CD4-positive, alpha-beta memory T cell (primary cell): ENCODE measurements around the gene RFLNA. TPM values are rescaled to one million over a fixed set of nuclear protein-coding genes. Genes with fewer than 3 reads are reported as not detected.
A peak's percentile ranks its signal among the peaks of the same experiment; 100 is the strongest.

ENCODE experiments used
- CTCF ChIA-PET: fragments of 350-600 bp; sonication (Branson Sonifier 250); formaldehyde crosslinking; loops from one replicate; lab custom pipeline; 2021; ENCODE audit warnings: inconsistent platforms; ENCODE audit not compliant: partially characterized antibody; lab: Charles Lee
- POLR2A ChIA-PET: fragments of 350-600 bp; sonication (Branson Sonifier 250); formaldehyde crosslinking; loops from one replicate; lab custom pipeline; 2021; ENCODE audit not compliant: partially characterized antibody; lab: Charles Lee
- DNase-seq, 5 donors: peaks; one replicate each; pipeline versions ENCODE4 v3.0.0 to v3.0.0-alpha.2; 2020 to 2022; ENCODE audit warnings: mixed read lengths in 1 of 5
- H3K27ac ChIP-seq: one replicate; pipeline ENCODE4 v1.7.0; 2013; ENCODE audit warnings: low read depth, low read length
- H3K27me3 ChIP-seq: 2 replicates; pipeline ENCODE4 v1.7.0; 2013; ENCODE audit warnings: mild to moderate bottlenecking, low read length, moderate library complexity; ENCODE audit not compliant: insufficient read depth
- H3K36me3 ChIP-seq: 2 replicates; pipeline ENCODE4 v1.7.0; 2013; ENCODE audit warnings: mild to moderate bottlenecking, low read length, moderate library complexity; ENCODE audit not compliant: insufficient read depth
- H3K4me1 ChIP-seq: 2 replicates; pipeline ENCODE4 v1.7.0; 2013; ENCODE audit warnings: mild to moderate bottlenecking, low read length, moderate library complexity; ENCODE audit not compliant: insufficient read depth
- H3K4me3 ChIP-seq, 2 donors: one replicate each; pipeline ENCODE4 v1.7.0; 2013; ENCODE audit warnings: low read length in 2 of 2, mild to moderate bottlenecking in 1 of 2
- H3K9me3 ChIP-seq, 2 donors: one replicate each; pipeline ENCODE4 v1.7.0; 2013; ENCODE audit warnings: low read length in 2 of 2, control low read depth in 1 of 2; ENCODE audit not compliant: control insufficient read depth in 1 of 2
- H3K27ac Mint-ChIP-seq, 7 donors: one replicate each; pipeline ENCODE4 v1.8.0; 2020 to 2021; ENCODE audit warnings: mixed read lengths in 7 of 7, mild to moderate bottlenecking in 6 of 7, inconsistent platforms in 3 of 7, moderate library complexity in 3 of 7
- H3K27me3 Mint-ChIP-seq, 2 donors: one replicate each; pipeline ENCODE4 v1.8.0; 2020 to 2021; ENCODE audit warnings: mixed read lengths in 2 of 2
- H3K36me3 Mint-ChIP-seq, 2 donors: one replicate each; pipeline ENCODE4 v1.8.0; 2020 to 2021; ENCODE audit warnings: mixed read lengths in 2 of 2, inconsistent platforms in 1 of 2, mild to moderate bottlenecking in 1 of 2
- H3K4me1 Mint-ChIP-seq, 4 donors: one replicate each; pipeline ENCODE4 v1.8.0; 2020 to 2021; ENCODE audit warnings: mixed read lengths in 4 of 4, mild to moderate bottlenecking in 1 of 4
- H3K4me3 Mint-ChIP-seq, 8 donors: one replicate each; pipeline ENCODE4 v1.8.0; 2020 to 2021; ENCODE audit warnings: mixed read lengths in 8 of 8, mild to moderate bottlenecking in 7 of 8, moderate library complexity in 6 of 8, inconsistent platforms in 3 of 8
- H3K9me3 Mint-ChIP-seq, 8 donors: one replicate each; pipeline ENCODE4 v1.8.0; 2020 to 2021; ENCODE audit warnings: mixed read lengths in 8 of 8, mild to moderate bottlenecking in 5 of 8, inconsistent platforms in 3 of 8, moderate library complexity in 1 of 8
- intact Hi-C: fragments of 100-400 bp; cut with micrococcal nuclease; formaldehyde crosslinking; loops from one replicate; pipeline ENCODE4 v1.15.1; 2023
- polyA plus RNA-seq, 2 donors: library from polyadenylated mRNA; unstranded; fragments of 300-500 nt; fragmentation: Illumina TruSeq; gene quantifications; one replicate each; pipeline ENCODE4 v1.2.3, GENCODE V29; 2021
- total RNA-seq, 2 experiments: library from RNA; stranded (reverse); gene quantifications; one replicate each; pipeline ENCODE4 v1.2.3, GENCODE V29; 2021

The RFLNA gene
- total and polyA plus RNA-seq, 4 experiments from 2014 or later, result not detected

- Mint-ChIP-seq H3K4me1 (peaks cover 0 to 4% (median 0%) of the 10 kb centered on the region in 4 donors), H3K27ac (no peak overlapping the region), H3K36me3 (peaks cover 35 to 59% of the 10 kb centered on the region in 2 donors), H3K9me3 (no peaks in the 10 kb centered on the region), H3K27me3 (no peaks in the 10 kb centered on the region), H3K4me3 (no peak overlapping the region)
- intact Hi-C loops, result loop anchor here (5.0 kb wide), 1 partner anchor 121 kb away; no protein-coding TSS in a partner anchor
- CTCF ChIA-PET, result interaction anchor here (0.6 to 2.5 kb wide), 7 partner anchors 10 to 424 kb away, joined by 3 to 21 read pairs (median 3); no protein-coding TSS in a partner anchor
- H3K9me3 ChIP-seq, result no peaks in the 10 kb centered on the region
- no peak overlapping the region for H3K4me3 ChIP-seq
- no peaks in the 10 kb centered on the region for H3K4me1 ChIP-seq
- no peak for DNase-seq
- no peak overlapping the region for H3K27ac ChIP-seq
- H3K27me3 ChIP-seq, result no peaks in the 10 kb centered on the region
- POLR2A ChIA-PET, result no interaction called here
- H3K36me3 ChIP-seq, result peaks cover 58% of the 10 kb centered on the region
Measured at GRCh38 chr12:124346425-124347168, 51.7 kb downstream of the RFLNA start.

DNA sequence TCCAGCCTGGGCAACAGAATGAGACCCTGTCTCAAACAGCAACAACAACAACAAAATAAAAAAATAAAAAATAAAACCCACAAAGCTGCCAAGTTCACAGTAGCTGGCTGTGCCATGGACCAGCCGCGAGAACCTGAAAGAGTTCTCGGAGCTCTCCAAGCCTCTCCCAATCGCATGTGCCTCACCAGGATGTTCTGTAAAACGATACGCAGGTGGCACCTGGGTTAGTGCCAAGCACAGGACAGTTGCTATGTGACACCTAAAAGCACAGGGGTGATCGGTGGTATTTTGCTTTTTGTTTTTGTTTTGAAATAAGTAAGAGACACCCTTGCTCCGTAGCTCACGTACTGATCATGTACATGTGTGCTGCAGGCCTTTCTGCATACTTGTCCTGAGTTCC lies 52.4 kb downstream of the RFLNA start:
- DNase-seq, result no peak
- intact Hi-C loops, result loop anchor here (5.0 kb wide), 1 partner anchor 120 kb away; no protein-coding TSS in a partner anchor
- Mint-ChIP-seq H3K4me3 (no peak overlapping the region), H3K4me1 (peaks cover 0 to 4% (median 0%) of the 10 kb centered on the region in 4 donors), H3K9me3 (no peaks in the 10 kb centered on the region), H3K27ac (peak overlapping the region in 1 of 7 donors; percentile 12), H3K27me3 (no peaks in the 10 kb centered on the region), H3K36me3 (peaks cover 39 to 54% of the 10 kb centered on the region in 2 donors)
- POLR2A ChIA-PET, result no interaction called here
- Histone ChIP-seq H3K4me3 (no peak overlapping the region), H3K27me3 (no peaks in the 10 kb centered on the region), H3K9me3 (no peaks in the 10 kb centered on the region), H3K36me3 (peaks cover 58% of the 10 kb centered on the region), H3K4me1 (no peaks in the 10 kb centered on the region), H3K27ac (no peak overlapping the region)
- CTCF ChIA-PET, result interaction anchor here (0.6 to 2.5 kb wide), 8 partner anchors 99 to 424 kb away, joined by 3 to 21 read pairs (median 3); no protein-coding TSS in a partner anchor

DNA sequence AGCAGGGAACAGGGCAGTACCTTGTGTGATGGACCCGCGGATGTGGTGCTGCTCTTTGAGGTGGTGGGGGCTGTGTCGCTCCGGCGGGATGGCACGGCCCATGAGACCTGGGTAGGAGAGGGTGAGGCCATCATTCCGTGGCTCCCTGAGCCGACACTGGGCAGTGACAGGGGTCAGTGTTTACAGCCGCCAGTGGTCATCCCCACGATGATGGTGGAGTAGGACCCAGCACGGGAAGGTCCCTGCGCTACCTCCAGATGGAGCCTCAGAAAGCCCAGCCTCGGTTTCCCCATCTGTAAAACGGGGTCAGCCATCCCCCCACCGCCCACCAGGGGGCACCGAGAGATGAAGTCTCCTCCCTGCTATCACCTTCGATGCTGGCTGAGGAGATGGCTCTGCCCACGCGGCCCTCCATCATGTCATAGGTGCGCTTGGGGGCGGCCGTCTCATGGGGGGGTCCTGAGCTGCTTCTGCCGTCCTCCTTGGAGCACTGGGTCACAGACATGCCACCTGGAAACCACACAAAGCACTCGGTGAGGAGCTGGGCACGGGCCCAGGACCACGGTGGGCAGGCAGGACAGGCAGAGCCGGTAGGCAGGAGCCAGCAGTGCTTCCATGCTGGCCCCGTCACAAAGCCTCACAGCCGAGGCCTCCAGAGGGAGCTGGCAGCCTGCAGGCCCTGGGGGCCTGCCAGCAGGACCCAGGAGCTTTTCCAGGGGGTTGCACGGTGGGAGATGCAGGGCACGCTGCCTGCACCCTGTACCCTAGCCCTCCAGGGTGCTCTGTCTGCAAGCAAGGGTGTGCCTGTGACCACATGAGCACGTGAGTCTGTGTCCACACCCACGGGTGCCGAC lies 53.1 kb downstream of the RFLNA start:
- Mint-ChIP-seq H3K27me3 (no peaks in the 10 kb centered on the region), H3K27ac (peak overlapping the region in 1 of 7 donors; percentile 51), H3K4me1 (peaks cover 0 to 4% (median 0%) of the 10 kb centered on the region in 4 donors), H3K36me3 (peaks cover 33 to 53% of the 10 kb centered on the region in 2 donors), H3K9me3 (no peaks in the 10 kb centered on the region), H3K4me3 (no peak overlapping the region)
- CTCF ChIA-PET, result interaction anchor here (0.6 to 2.5 kb wide), 8 partner anchors 16 to 424 kb away, joined by 3 to 21 read pairs (median 4); no protein-coding TSS in a partner anchor
- Histone ChIP-seq H3K27me3 (no peaks in the 10 kb centered on the region), H3K27ac (no peak overlapping the region), H3K4me3 (no peak overlapping the region), H3K9me3 (no peaks in the 10 kb centered on the region), H3K36me3 (peaks cover 53% of the 10 kb centered on the region), H3K4me1 (no peaks in the 10 kb centered on the region)
- intact Hi-C loops, result loop anchor here (5.0 kb wide), 1 partner anchor 119 kb away; no protein-coding TSS in a partner anchor
- peak in 2 of 5 donors; percentile 8 to 15 for DNase-seq
- POLR2A ChIA-PET, result no interaction called here

DNA sequence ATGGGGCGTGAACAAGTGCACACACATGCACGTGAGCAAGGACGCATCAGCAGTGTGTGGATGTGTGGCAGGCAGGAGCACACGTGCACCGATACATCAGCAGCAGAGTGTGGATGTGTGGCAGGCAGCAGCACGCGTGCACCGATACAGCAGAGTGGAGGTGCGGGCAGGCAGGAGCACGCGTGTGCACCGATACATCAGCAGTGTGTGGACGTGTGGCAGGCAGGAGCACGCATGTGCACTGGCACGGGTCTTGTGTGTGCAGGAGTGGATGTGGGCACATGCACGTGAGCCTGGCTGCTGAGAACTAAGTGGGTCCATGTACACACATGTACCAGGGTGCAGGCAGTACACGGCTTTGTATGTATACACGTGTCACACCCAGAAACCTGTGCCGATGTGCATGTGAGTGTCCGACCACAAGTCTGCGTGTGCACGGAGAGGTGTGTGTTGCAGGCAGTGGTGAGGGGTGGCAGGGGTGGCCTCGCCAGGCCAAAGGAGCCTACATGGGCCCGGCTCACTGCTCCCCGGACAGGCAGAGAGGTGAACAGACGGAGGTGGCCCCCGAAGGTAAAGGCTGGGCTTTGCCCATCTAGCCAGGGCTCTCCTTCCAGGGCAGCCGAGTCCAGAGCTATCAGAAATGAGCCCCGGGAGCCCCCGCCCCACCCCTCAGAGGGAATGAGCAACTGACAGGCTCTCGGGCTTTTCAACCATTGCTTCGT lies 53.9 kb downstream of the RFLNA start:
- Histone ChIP-seq H3K36me3 (peaks cover 54% of the 10 kb centered on the region), H3K27ac (no peak overlapping the region), H3K4me1 (no peaks in the 10 kb centered on the region), H3K9me3 (no peaks in the 10 kb centered on the region), H3K27me3 (no peaks in the 10 kb centered on the region), H3K4me3 (no peak overlapping the region)
- intact Hi-C loops, result loop anchor here (5.0 kb wide), 1 partner anchor 118 kb away; no protein-coding TSS in a partner anchor
- H3K27ac Mint-ChIP-seq, result peak overlapping the region in 2 of 7 donors; percentile 51 to 77
- DNase-seq, result no peak
- POLR2A ChIA-PET, result no interaction called here
- H3K4me1 Mint-ChIP-seq, result peaks cover 0 to 7% (median 0%) of the 10 kb centered on the region in 4 donors
- H3K9me3 Mint-ChIP-seq, result no peaks in the 10 kb centered on the region
- no peak overlapping the region for H3K4me3 Mint-ChIP-seq
- H3K36me3 Mint-ChIP-seq, result peaks cover 27 to 52% of the 10 kb centered on the region in 2 donors
- no peaks in the 10 kb centered on the region for H3K27me3 Mint-ChIP-seq
- CTCF ChIA-PET, result interaction anchor here (0.8 to 2.5 kb wide), 5 partner anchors 17 to 423 kb away, joined by 3 to 21 read pairs (median 4); no protein-coding TSS in a partner anchor

- DNase-seq, result no peak
- Histone ChIP-seq H3K4me1 (no peaks in the 10 kb centered on the region), H3K4me3 (no peak overlapping the region), H3K36me3 (peaks cover 56% of the 10 kb centered on the region), H3K9me3 (no peaks in the 10 kb centered on the region), H3K27me3 (no peaks in the 10 kb centered on the region), H3K27ac (no peak overlapping the region)
- POLR2A ChIA-PET, result no interaction called here
- peaks cover 15 to 48% of the 10 kb centered on the region in 2 donors for H3K36me3 Mint-ChIP-seq
- intact Hi-C loops, result no loop called here
- H3K9me3 Mint-ChIP-seq, result no peaks in the 10 kb centered on the region
- CTCF ChIA-PET, result interaction anchor here (1.1 kb wide), 1 partner anchor 417 kb away, joined by 4 read pairs; no protein-coding TSS in a partner anchor
- H3K27ac Mint-ChIP-seq, result no peak overlapping the region
- H3K27me3 Mint-ChIP-seq, result no peaks in the 10 kb centered on the region
- H3K4me1 Mint-ChIP-seq, result peaks cover 0 to 7% (median 0%) of the 10 kb centered on the region in 4 donors
- no peak overlapping the region for H3K4me3 Mint-ChIP-seq
Measured at GRCh38 chr12:124350491-124350890, 55.6 kb downstream of the RFLNA start.

DNA sequence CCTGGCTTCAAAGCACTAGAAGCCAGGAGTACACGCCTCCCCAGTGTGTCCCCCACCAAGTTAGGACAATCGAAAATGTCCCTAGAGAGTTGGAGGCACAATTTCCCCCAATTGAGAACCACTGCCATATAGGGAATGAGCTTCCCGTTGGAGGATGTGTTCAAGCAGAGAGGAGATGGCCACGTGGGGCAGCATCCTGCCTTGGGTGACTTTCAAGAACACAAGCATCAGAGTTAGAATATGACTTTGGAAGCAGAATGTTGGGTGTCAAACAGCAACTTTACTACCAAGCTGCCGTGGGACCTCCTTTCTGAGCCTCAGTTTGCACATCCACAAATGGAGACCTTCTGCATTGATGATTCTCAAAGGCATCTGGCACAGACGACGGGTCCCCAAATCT lies 56.5 kb downstream of the RFLNA start:
- Histone ChIP-seq H3K36me3 (peaks cover 54% of the 10 kb centered on the region), H3K4me3 (no peak overlapping the region), H3K9me3 (no peaks in the 10 kb centered on the region), H3K27ac (no peak overlapping the region), H3K27me3 (no peaks in the 10 kb centered on the region), H3K4me1 (no peaks in the 10 kb centered on the region)
- intact Hi-C loops, result no loop called here
- no peak for DNase-seq
- Mint-ChIP-seq H3K9me3 (no peaks in the 10 kb centered on the region), H3K36me3 (peaks cover 14 to 51% of the 10 kb centered on the region in 2 donors), H3K4me3 (no peak overlapping the region), H3K4me1 (peaks cover 0 to 7% (median 0%) of the 10 kb centered on the region in 4 donors), H3K27ac (no peak overlapping the region), H3K27me3 (no peaks in the 10 kb centered on the region)
- ChIA-PET CTCF (no interaction called here), POLR2A (no interaction called here)
